SU-DHL-6 (cell line): Measurements from ENCODE around the gene FAM107B.

ENCODE experiments used
- H2AFZ ChIP-seq: fragments of 200-600 bp; sonication (generic); 2 replicates; pipeline ENCODE4 v1.6.1; 2014; ENCODE audit warnings: low read depth, mild to moderate bottlenecking, moderate library complexity, mixed read lengths, antibody characterized with exemption, low read length; ENCODE audit not compliant: severe bottlenecking
- H3F3A ChIP-seq: fragments of 200-600 bp; shearing (Covaris generic); 2 replicates; pipeline ENCODE4 v1.6.0; 2016; ENCODE audit warnings: antibody characterized with exemption, mild to moderate bottlenecking; ENCODE audit not compliant: insufficient read depth
- H3K27ac ChIP-seq: fragments of 200-600 bp; sonication (generic); 2 replicates; pipeline ENCODE4 v1.5.1; 2016; ENCODE audit warnings: low read depth, mild to moderate bottlenecking, low read length, moderate library complexity, mixed read lengths
- H3K27me3 ChIP-seq: fragments of 200-600 bp; sonication (generic), shearing (Covaris generic); 2 replicates; pipeline ENCODE4 v1.6.0; 2014; ENCODE audit warnings: mild to moderate bottlenecking, low read length
- H3K36me3 ChIP-seq: fragments of 200-600 bp; sonication (generic); 2 replicates; pipeline ENCODE4 v1.6.1; 2014; ENCODE audit warnings: mild to moderate bottlenecking, low read length, mixed read lengths
- H3K4me2 ChIP-seq: fragments of 300-600, 200-600 bp; shearing (Covaris generic), sonication (generic); 2 replicates; pipeline ENCODE4 v1.6.0; 2014; ENCODE audit warnings: low read length, low read depth, mild to moderate bottlenecking; ENCODE audit not compliant: poor library complexity, severe bottlenecking
- H3K4me3 ChIP-seq: fragments of 200-600 bp; sonication (generic); 2 replicates; pipeline ENCODE4 v1.5.1; 2014; ENCODE audit warnings: antibody characterized with exemption, low read length, mild to moderate bottlenecking, mixed read lengths; ENCODE audit not compliant: insufficient read depth, poor library complexity, severe bottlenecking
- H3K79me2 ChIP-seq: fragments of 200-600 bp; sonication (generic); 2 replicates; pipeline ENCODE4 v1.6.1; 2014; ENCODE audit warnings: mild to moderate bottlenecking, low read length, moderate library complexity; ENCODE audit not compliant: insufficient read depth
- H3K9ac ChIP-seq: fragments of 200-600 bp; sonication (generic); 2 replicates; pipeline ENCODE4 v1.7.0; 2014; ENCODE audit warnings: mild to moderate bottlenecking, low read length
- H3K9me2 ChIP-seq: fragments of 200-600 bp; sonication (generic); replicated peaks from 2 replicates; pipeline ENCODE4 v1.6.1; 2014; ENCODE audit warnings: low read length; ENCODE audit not compliant: insufficient read depth
- H3K9me3 ChIP-seq: fragments of 200-600 bp; sonication (generic); 2 replicates; pipeline ENCODE4 v1.6.1; 2014; ENCODE audit warnings: low read length, mixed read lengths; ENCODE audit not compliant: insufficient read depth
- H4K20me1 ChIP-seq: fragments of 200-600 bp; sonication (generic); 2 replicates; pipeline ENCODE4 v1.6.1; 2014; ENCODE audit warnings: low read depth, mild to moderate bottlenecking, antibody characterized with exemption, low read length, moderate library complexity, mixed read lengths
- EZH2phosphoT487 ChIP-seq: fragments of 200-600 bp; sonication (generic), shearing (Covaris generic); conservative IDR thresholded peaks from 2 replicates; pipeline ENCODE4 v1.6.1; 2018; ENCODE audit warnings: mild to moderate bottlenecking, antibody characterized with exemption, low read length, moderate library complexity, mixed read lengths
- TF ChIP-seq, protein P1 (sequence below): fragments of 200-600 bp; sonication (generic); IDR thresholded peaks from one replicate; pipeline ENCODE4 v1.5.1; 2017; ENCODE audit warnings: antibody characterized with exemption, mild to moderate bottlenecking, low read length, moderate library complexity; ENCODE audit not compliant: insufficient read depth, poor library complexity, severe bottlenecking

Gene FAM107B

DNA sequence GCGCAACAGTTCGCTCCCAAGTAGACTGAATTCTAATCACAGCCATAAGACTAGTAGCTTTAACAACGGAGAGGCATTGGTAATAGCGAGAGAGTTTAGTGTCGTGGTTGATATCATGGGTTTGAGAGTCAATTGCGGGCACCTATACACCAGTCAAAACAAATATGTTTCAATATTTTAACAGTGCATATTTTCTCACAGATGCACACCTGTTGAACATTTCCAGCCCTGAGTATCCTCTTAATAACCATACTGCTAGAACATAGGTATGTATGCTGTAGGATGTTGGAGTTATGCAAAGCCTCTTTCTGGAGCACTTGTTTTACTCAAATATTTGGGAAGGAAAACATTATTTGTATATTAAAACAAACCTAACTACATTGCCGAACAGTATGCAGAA lies 92.9 kb downstream of the FAM107B start:
- Histone ChIP-seq H4K20me1 (no peaks in the 10 kb centered on the region), H3K4me2 (no peak overlapping the region), H3K36me3 (no peaks in the 10 kb centered on the region), H2AFZ (no peak overlapping the region), H3K9ac (no peak overlapping the region), H3K27me3 (no peaks in the 10 kb centered on the region), H3F3A (no peaks in the 10 kb centered on the region), H3K27ac (no peak overlapping the region), H3K4me3 (no peak overlapping the region), H3K79me2 (no peaks in the 10 kb centered on the region), H3K9me3 (no peaks in the 10 kb centered on the region), H3K9me2 (no peaks in the 10 kb centered on the region)
- TF ChIP-seq EZH2phosphoT487: no peak
- TF ChIP-seq, protein P1, sequence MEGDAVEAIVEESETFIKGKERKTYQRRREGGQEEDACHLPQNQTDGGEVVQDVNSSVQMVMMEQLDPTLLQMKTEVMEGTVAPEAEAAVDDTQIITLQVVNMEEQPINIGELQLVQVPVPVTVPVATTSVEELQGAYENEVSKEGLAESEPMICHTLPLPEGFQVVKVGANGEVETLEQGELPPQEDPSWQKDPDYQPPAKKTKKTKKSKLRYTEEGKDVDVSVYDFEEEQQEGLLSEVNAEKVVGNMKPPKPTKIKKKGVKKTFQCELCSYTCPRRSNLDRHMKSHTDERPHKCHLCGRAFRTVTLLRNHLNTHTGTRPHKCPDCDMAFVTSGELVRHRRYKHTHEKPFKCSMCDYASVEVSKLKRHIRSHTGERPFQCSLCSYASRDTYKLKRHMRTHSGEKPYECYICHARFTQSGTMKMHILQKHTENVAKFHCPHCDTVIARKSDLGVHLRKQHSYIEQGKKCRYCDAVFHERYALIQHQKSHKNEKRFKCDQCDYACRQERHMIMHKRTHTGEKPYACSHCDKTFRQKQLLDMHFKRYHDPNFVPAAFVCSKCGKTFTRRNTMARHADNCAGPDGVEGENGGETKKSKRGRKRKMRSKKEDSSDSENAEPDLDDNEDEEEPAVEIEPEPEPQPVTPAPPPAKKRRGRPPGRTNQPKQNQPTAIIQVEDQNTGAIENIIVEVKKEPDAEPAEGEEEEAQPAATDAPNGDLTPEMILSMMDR: no peak

DNA sequence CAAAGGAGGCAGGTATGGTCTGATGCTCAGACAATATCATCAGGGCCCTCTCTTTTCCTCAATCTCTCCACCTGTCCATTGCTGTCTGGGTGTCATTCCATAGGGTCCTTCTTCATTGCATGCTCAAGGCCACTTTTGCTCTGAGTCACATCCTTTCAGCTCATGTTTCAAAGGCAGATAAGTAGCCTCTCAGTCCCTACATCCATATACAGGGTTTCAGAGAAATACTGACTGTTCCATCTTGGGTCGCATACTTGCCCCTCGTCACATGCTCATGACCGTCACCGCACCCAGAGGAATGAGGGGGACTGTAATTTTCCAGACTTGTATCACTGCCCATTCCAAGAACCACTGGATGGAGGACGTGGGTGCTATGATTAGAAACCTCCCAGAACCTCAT lies 93.4 kb downstream of the FAM107B start:
- Histone ChIP-seq H3F3A (no peaks in the 10 kb centered on the region), H4K20me1 (no peaks in the 10 kb centered on the region), H3K36me3 (no peaks in the 10 kb centered on the region), H2AFZ (no peak overlapping the region), H3K4me3 (no peak overlapping the region), H3K9ac (no peak overlapping the region), H3K9me3 (no peaks in the 10 kb centered on the region), H3K27ac (no peak overlapping the region), H3K4me2 (no peak overlapping the region), H3K27me3 (no peaks in the 10 kb centered on the region), H3K9me2 (no peaks in the 10 kb centered on the region), H3K79me2 (no peaks in the 10 kb centered on the region)
- no peak for TF ChIP-seq EZH2phosphoT487
- TF ChIP-seq, protein P1: no peak

DNA sequence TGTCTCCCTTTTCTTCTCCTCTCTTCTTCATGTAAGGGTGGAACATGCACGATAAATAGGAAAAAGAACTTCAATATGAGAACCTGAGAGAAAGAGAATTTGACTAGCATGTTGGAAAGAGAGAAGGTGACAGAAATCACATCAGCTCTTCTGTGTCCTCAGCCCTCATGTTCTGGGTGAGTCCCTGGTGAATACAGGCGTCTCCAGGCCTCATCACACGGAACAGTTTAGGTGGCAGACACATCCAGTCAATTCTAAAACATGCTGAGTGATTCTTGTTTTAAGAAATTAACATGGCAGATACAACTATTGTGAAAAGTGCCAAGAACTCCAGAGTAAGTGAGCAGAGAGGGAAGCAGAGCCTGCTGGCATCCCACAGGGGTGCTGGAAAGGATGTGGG lies 96.1 kb downstream of the FAM107B start:
- no peak overlapping the region for H2AFZ ChIP-seq
- no peaks in the 10 kb centered on the region for H4K20me1 ChIP-seq
- TF ChIP-seq, protein P1: no peak
- TF ChIP-seq EZH2phosphoT487: no peak
- no peak overlapping the region for H3K4me2 ChIP-seq
- H3K79me2 ChIP-seq: no peaks in the 10 kb centered on the region
- no peak overlapping the region for H3K4me3 ChIP-seq
- no peaks in the 10 kb centered on the region for H3F3A ChIP-seq
- no peaks in the 10 kb centered on the region for H3K9me3 ChIP-seq
- H3K9me2 ChIP-seq: no peaks in the 10 kb centered on the region
- H3K27me3 ChIP-seq: no peaks in the 10 kb centered on the region
- no peak overlapping the region for H3K9ac ChIP-seq
- no peak overlapping the region for H3K27ac ChIP-seq
- no peaks in the 10 kb centered on the region for H3K36me3 ChIP-seq
